ENCODE data around the gene HOXC9. TPM values are rescaled to one million over a fixed set of nuclear protein-coding genes. Genes with fewer than 3 reads are reported as not detected.

Gene HOXC9
- 38.7 TPM for polyA plus RNA-seq (2013, experiment 1 of 2; ENCODE audit: insufficient read length)
- 32.8 TPM for polyA plus RNA-seq (2013, experiment 2 of 2; ENCODE audit: insufficient read length)

DNA sequence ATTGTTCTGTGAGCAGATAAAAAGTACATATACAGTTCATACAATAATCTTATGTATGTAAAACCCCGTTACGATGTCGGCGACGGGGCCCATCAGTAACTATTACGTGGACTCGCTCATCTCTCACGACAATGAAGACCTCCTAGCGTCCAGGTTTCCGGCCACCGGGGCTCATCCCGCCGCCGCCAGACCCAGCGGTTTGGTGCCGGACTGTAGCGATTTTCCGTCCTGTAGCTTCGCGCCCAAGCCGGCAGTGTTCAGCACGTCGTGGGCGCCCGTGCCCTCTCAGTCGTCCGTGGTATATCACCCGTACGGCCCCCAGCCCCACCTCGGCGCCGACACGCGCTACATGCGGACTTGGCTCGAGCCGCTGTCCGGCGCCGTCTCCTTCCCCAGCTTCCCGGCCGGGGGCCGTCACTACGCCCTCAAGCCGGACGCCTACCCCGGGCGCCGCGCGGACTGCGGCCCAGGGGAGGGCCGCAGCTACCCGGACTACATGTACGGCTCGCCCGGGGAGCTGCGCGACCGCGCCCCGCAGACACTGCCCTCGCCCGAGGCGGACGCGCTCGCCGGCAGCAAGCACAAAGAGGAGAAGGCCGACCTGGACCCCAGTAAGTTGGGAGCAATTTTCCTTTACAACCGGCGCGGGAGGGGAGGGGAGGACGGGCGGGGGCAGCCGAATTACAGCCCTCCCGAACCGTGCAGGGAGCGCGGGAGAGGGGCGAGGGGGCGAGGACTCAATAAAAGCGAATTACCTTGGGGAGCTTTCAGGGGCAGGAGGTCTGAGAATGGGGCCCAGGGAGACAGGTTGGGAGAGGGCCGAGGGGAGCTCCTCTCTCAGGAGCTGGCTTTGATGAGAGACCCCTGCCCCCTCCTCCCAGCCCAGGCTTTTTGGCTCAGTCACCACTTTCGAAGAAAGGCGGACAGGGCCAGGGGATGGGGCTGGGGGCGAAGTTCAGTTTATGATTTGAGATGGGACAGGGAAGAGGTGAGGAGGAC lies at the start of gene HOXC9:
HOXC9 (plus strand) TSS at position 46 of the 999 bp plus-strand sequence; CDS start at position 74, 28 bp downstream.
- no peak for DNase-seq

- no peak for DNase-seq
These were observed 49.6 kb upstream of the HOXC9 start for GRCh38 chr12:53950437-53950773.

- no peak for DNase-seq
These were observed 49.0 kb upstream of the HOXC9 start for GRCh38 chr12:53950789-53951576.

- DNase-seq: no peak
These were observed 48.2 kb upstream of the HOXC9 start for GRCh38 chr12:53951577-53952334.

DNA sequence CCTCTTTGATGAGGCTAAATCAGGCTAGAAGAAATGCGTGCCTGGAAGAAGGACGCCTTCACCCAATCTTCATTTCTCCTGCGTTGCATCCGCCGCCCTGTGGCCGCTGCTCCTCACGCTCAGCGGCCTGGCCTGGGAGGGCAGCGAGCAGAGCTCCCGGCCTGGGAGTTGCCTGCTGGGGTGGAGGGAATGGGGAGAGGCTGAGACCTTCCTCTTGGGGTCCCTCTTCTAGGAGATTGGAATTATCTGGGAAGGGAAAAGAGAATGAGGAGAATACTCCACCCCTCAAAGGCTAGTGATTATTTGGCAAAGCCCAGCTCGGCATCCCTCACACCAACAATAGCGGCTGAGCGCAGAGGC lies 47.6 kb upstream of the HOXC9 start:
- no peak for DNase-seq

DNA sequence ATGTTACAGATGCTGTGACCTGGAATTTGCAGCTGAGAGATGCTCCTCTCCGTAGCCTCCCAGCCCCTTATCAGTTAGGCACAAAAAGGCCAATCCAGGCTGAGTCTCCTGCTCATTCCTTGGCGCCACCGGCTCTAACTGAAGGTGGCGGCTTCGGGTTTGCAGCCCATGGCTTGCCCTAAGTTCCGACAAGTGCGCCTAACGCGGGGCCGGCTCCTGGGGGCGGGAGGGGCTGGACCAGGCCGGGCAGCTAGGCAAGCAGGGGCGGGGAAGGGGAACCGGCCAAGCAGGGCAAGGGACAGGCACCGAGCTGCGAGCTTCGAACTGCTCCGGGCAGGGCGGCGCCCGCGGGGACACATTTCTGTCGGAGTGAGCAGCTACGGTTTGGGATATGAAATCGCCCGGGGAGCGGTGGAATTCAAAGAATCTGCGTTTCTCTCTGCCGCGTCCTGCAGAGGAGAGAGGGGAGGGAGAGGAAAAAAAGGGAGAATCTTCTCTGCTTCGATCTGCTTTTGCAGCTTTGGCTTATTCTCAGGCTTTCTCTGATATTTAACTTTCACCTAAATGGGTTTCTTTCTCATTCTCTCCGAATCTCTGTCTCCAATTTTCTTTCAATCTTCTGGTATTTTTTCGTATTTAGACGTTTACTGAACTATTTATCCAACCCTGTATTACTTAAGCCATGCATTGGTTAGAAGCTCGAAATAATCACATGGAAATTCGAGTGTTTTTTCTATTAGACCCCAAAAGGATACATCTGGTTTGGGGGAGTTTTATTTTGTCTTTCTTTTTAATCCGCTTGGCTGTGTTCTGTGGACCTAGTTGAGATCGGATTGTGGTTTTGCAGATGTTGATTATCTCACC lies 46.9 kb upstream of the HOXC9 start:
- peak; percentile 39 for DNase-seq

GRCh38 chr12:53953831-53954693 lies 45.9 kb upstream of the HOXC9 start:
- no peak for DNase-seq

DNA sequence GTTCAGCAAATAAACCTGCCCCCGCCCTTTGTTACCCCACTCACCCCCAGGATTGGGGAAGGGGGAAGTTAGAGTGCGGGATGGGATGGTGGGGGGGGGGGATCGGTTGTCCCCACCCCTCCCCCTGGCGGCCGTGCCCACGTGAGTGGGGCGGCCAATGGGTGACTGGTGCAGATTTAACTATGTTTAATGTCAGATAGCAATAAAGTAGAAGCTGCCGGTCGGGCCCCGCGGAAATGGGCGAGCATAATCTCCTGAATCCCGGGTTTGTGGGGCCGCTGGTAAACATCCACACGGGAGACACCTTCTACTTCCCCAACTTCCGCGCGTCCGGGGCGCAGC lies 45.3 kb upstream of the HOXC9 start, which contains the start of gene HOXC12:
HOXC12 (plus strand) TSS at position 210 of the 342 bp plus-strand sequence; CDS start at position 237, 27 bp downstream.
- DNase-seq: no peak

- DNase-seq: no peak
These were observed 44.8 kb upstream of the HOXC9 start for GRCh38 chr12:53955036-53955775.

- no peak for DNase-seq
These were observed 44.1 kb upstream of the HOXC9 start for GRCh38 chr12:53955776-53956250.

- DNase-seq: no peak
These were observed 43.6 kb upstream of the HOXC9 start for GRCh38 chr12:53956251-53956887.

- no peak for DNase-seq
These were observed 42.9 kb upstream of the HOXC9 start for GRCh38 chr12:53956914-53957536.

GRCh38 chr12:53958128-53958527 lies 41.8 kb upstream of the HOXC9 start:
- no peak for DNase-seq

DNA sequence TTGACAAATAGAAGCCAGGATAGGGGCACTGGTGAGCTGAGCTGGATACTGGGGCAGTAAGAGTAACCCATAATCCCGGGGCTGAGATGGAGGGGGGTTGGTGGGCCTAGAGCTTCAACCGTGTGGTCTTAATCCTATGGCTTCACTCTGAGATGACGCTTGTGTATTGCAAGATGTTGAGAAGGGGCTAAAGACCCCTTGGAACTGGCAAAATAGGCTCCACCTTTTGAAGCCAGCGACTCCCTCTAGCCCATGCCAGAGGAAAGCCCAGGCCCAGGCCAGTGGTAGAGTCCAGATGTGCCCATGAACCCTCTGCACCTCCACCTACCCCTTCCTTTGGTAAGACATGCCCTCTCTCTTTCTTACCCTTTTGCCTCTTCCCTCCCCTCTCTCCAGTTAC lies 40.6 kb upstream of the HOXC9 start:
- DNase-seq: no peak

DNA sequence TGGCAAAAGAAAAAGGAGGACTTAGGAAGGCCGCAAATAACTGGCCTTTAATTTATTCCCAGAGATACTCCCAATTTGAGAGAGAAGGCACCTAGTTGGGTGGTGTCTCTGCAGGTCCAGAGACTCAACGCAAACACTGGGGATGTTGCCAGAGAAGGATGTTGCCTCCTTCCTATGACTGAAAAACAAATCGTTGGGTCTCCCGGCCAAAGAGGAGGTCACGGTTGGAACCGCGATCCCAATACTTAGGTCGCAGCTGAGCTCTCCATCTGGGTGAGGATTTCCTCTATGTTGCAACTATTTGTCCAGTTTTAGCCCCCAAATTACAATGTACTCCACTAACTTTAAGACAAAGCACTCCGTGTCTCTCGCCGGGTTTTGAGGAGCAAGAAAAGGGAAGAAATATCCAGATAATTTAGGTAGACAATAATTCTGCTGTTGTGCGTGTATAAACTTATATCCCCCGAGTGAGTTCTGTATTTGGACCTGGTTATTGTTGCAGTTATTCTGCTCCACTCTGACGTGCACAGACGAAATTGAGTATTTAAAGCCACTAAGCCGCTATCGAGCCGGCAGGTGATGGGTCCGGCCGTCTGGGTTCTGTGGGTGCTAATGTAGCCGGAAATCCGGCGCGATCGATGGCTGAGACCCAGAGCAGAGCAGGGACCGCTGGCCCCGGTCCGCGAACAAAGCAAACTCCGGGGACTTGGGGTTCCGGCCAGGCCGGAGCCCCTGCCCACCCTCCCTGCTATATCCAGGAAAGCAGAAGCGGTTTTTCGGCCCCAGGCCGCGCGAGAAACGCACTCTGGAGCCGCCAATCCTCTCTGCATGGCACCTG lies 39.6 kb upstream of the HOXC9 start:
- DNase-seq: no peak

GRCh38 chr12:53961025-53961761 lies 38.8 kb upstream of the HOXC9 start:
- no peak for DNase-seq

DNA sequence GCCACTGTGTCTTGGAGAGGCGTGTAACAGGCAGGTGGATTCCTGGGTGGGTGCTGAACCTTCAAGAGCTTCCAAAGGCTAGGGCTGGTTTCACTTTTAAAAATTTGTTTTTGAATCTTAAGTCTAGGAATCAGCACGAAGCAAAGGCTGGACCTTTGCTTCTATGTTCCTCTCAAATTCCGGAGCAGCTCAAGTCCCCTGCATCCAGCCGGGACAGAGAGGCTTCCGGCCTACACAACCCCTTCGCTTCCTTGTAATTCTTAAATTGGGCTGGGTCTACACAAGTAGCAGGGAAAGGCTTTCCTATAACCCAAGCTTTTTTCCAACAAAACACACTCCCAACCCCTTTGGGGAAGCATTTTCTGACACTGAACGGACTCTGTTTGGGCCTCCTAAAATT lies 37.0 kb upstream of the HOXC9 start:
- no peak for DNase-seq

Measured in fibroblast of skin of abdomen (primary cell).